OCI-LY7 (cell line): ENCODE results near the gene ACTR2. TPM values are rescaled to one million over a fixed set of nuclear protein-coding genes. Genes with fewer than 3 reads are reported as not detected.

ENCODE experiments used
- BruUV-seq: library from RNA; stranded (reverse); fragments of 400-500 nt; replicated peaks from 2 replicates; lab custom pipeline; 2021; lab: Mats Ljungman, UMichigan
- CTCF ChIA-PET: fragments of 300-600 bp; sonication (Branson Sonifier 250); formaldehyde crosslinking; loops from one replicate; lab custom pipeline; 2022; ENCODE audit warnings: antibody characterized with exemption; ENCODE audit not compliant: unreplicated experiment; lab: Charles Lee
- POLR2A ChIA-PET: fragments of 300-600 bp; sonication (Branson Sonifier 250); formaldehyde crosslinking; loops from one replicate; lab custom pipeline; 2022; ENCODE audit warnings: antibody characterized with exemption; lab: Charles Lee
- DNase-seq: peaks from one replicate; pipeline ENCODE4 v3.0.0-alpha.2; 2015; ENCODE audit warnings: low spot score
- H2AFZ ChIP-seq: fragments of 200-600 bp; sonication (generic), shearing (Covaris generic); 2 replicates; pipeline ENCODE4 v1.6.1; 2014; ENCODE audit warnings: mild to moderate bottlenecking, antibody characterized with exemption, low read length, moderate library complexity
- H3K27ac ChIP-seq: fragments of 200-600 bp; sonication (generic); 2 replicates; pipeline ENCODE4 v1.5.1; 2014; ENCODE audit warnings: mixed run types, low read depth, mild to moderate bottlenecking, moderate library complexity, low read length, inconsistent platforms; ENCODE audit not compliant: poor library complexity, severe bottlenecking
- H3K36me3 ChIP-seq: fragments of 200-600 bp; sonication (generic); 2 replicates; pipeline ENCODE4 v1.6.1; 2014; ENCODE audit warnings: mild to moderate bottlenecking, antibody characterized with exemption, low read length, moderate library complexity, mixed read lengths; ENCODE audit not compliant: insufficient read depth
- H3K4me1 ChIP-seq: fragments of 200-600 bp; sonication (generic); 2 replicates; pipeline ENCODE4 v1.5.1; 2014; ENCODE audit warnings: mild to moderate bottlenecking, low read length; ENCODE audit not compliant: insufficient read depth, poor library complexity, severe bottlenecking
- H3K4me2 ChIP-seq: fragments of 200-600 bp; sonication (generic); 2 replicates; pipeline ENCODE4 v1.6.1; 2014; ENCODE audit warnings: mild to moderate bottlenecking, low read length
- H3K4me3 ChIP-seq: fragments of 200-600 bp; sonication (generic); 2 replicates; pipeline ENCODE4 v1.5.1; 2014; ENCODE audit warnings: mild to moderate bottlenecking, low read depth, low read length; ENCODE audit not compliant: poor library complexity, severe bottlenecking
- H3K79me2 ChIP-seq: fragments of 200-600 bp; sonication (generic); 2 replicates; pipeline ENCODE4 v1.6.1; 2016; ENCODE audit warnings: low read depth, mild to moderate bottlenecking, low read length, moderate library complexity, mixed read lengths; ENCODE audit not compliant: insufficient read depth
- H3K9me2 ChIP-seq: fragments of 200-600 bp; sonication (generic); 2 replicates; pipeline ENCODE4 v1.6.1; 2016; ENCODE audit warnings: mild to moderate bottlenecking, low read length, mixed read lengths; ENCODE audit not compliant: insufficient read depth
- H3K9me3 ChIP-seq: fragments of 200-600 bp; sonication (generic); 2 replicates; pipeline ENCODE4 v1.6.1; 2014; ENCODE audit warnings: mild to moderate bottlenecking, mixed run types, low read length, mixed read lengths
- H4K20me1 ChIP-seq: fragments of 200-600 bp; sonication (generic); 2 replicates; pipeline ENCODE4 v1.6.1; 2014; ENCODE audit warnings: mild to moderate bottlenecking, antibody characterized with exemption, low read length, moderate library complexity, mixed read lengths; ENCODE audit not compliant: insufficient read depth
- CTCF ChIP-seq: fragments of 200-600 bp; sonication (generic); conservative IDR thresholded peaks from 2 replicates; pipeline ENCODE4 v1.5.1; 2014; ENCODE audit warnings: mild to moderate bottlenecking, antibody characterized with exemption, low read length, moderate library complexity, mixed read lengths
- EZH2phosphoT487 ChIP-seq: fragments of 200-600 bp; sonication (generic); IDR thresholded peaks from 2 replicates; pipeline ENCODE4 v1.6.1; 2018; ENCODE audit warnings: low read depth, borderline replicate concordance, mild to moderate bottlenecking, mixed run types, antibody characterized with exemption, low read length, moderate library complexity, mixed read lengths
- intact Hi-C: fragments of 100-400 bp; cut with micrococcal nuclease; formaldehyde crosslinking; loops from one replicate; pipeline ENCODE4 v1.10.0; 2022; ENCODE audit not compliant: unreplicated experiment
- total RNA-seq, 2 experiments: library from RNA; depleted of rRNA in 1 of 2; stranded (reverse); fragments of >200 nt in 1 of 2; shearing (Covaris generic) in 1 of 2; gene quantifications; 2 replicates each; pipeline ENCODE4 v1.2.3, GENCODE V29; 2014 to 2022

The ACTR2 gene
- total RNA-seq, 2 experiments from 2014 or later = 69.0 to 412 TPM

- intact Hi-C loops = loop anchor here (5.0 kb wide), 2 partner anchors 276 to 296 kb away; no protein-coding TSS in a partner anchor
- TF ChIP-seq EZH2phosphoT487 (no peak), CTCF (no peak)
These were observed 49.0 kb downstream of the ACTR2 start for GRCh38 chr2:65276609-65277008.

GRCh38 chr2:65277118-65277517, 49.5 kb downstream of the ACTR2 start:
- H3K4me2 ChIP-seq = no peak overlapping the region
- no peaks in the 10 kb centered on the region for H3K9me2 ChIP-seq
- peaks cover 15% of the 10 kb centered on the region for H3K4me1 ChIP-seq
- no peak for TF ChIP-seq EZH2phosphoT487
- TF ChIP-seq CTCF = no peak
- no peak for DNase-seq
- H3K4me3 ChIP-seq = no peak overlapping the region
- no peak overlapping the region for H3K27ac ChIP-seq
- POLR2A ChIA-PET = interaction anchor here (1.1 kb wide), 1 partner anchor 162 kb away, joined by 3 read pairs; no protein-coding TSS in a partner anchor
- peaks cover 26% of the 10 kb centered on the region for H3K36me3 ChIP-seq
- H3K79me2 ChIP-seq = no peaks in the 10 kb centered on the region
- CTCF ChIA-PET = no interaction called here
- no peaks in the 10 kb centered on the region for H4K20me1 ChIP-seq
- intact Hi-C loops = loop anchor here (5.0 kb wide), 2 partner anchors 275 to 295 kb away; no protein-coding TSS in a partner anchor
- H3K9me3 ChIP-seq = no peaks in the 10 kb centered on the region
- H2AFZ ChIP-seq = no peak overlapping the region
- no TSS peak for BruUV-seq

More at GRCh38 chr2:65276609-65277008, 49.0 kb downstream of the ACTR2 start:
- Histone ChIP-seq H3K9me2 (no peaks in the 10 kb centered on the region), H3K27ac (no peak overlapping the region), H3K79me2 (no peaks in the 10 kb centered on the region), H4K20me1 (no peaks in the 10 kb centered on the region), H3K4me3 (no peak overlapping the region), H3K36me3 (peaks cover 31% of the 10 kb centered on the region), H2AFZ (no peak overlapping the region), H3K9me3 (no peaks in the 10 kb centered on the region), H3K4me1 (peaks cover 10% of the 10 kb centered on the region), H3K4me2 (no peak overlapping the region)
- ChIA-PET POLR2A (interaction anchor here (1.0 to 1.1 kb wide), 2 partner anchors 10 to 86 kb away, joined by 3 read pairs; no protein-coding TSS in a partner anchor), CTCF (interaction anchor here (0.6 kb wide), 1 partner anchor 11 kb away, joined by 3 read pairs; no protein-coding TSS in a partner anchor)
- BruUV-seq = TSS peak; percentile 10
- DNase-seq = no peak

- ChIA-PET POLR2A (interaction anchor here (0.6 to 1.1 kb wide), 5 partner anchors 22 to 161 kb away, joined by 3 to 5 read pairs (median 3); no protein-coding TSS in a partner anchor), CTCF (no interaction called here)
- H3K4me1 ChIP-seq = peaks cover 17% of the 10 kb centered on the region
- H3K9me3 ChIP-seq = no peaks in the 10 kb centered on the region
- intact Hi-C loops = loop anchor here (5.0 kb wide), 2 partner anchors 274 to 294 kb away; no protein-coding TSS in a partner anchor
- no TSS peak for BruUV-seq
- H3K79me2 ChIP-seq = no peaks in the 10 kb centered on the region
- no peak overlapping the region for H2AFZ ChIP-seq
- no peak for DNase-seq
- no peaks in the 10 kb centered on the region for H3K9me2 ChIP-seq
- peaks cover 18% of the 10 kb centered on the region for H3K36me3 ChIP-seq
- H3K4me3 ChIP-seq = no peak overlapping the region
- no peaks in the 10 kb centered on the region for H4K20me1 ChIP-seq
- H3K27ac ChIP-seq = no peak overlapping the region
- no peak overlapping the region for H3K4me2 ChIP-seq
- no peak for TF ChIP-seq EZH2phosphoT487
- TF ChIP-seq CTCF = peak; percentile 44; the same call in 1 of the 2 replicates
These were observed 50.3 kb downstream of the ACTR2 start for GRCh38 chr2:65277791-65278483.
